Measurements from ENCODE around the gene EZH2.

The EZH2 gene

GRCh38 chr7:148852272-148852671, 31.8 kb downstream of the EZH2 start:
- DNase-seq = no peak

- DNase-seq = no peak
These were observed 33.5 kb downstream of the EZH2 start for GRCh38 chr7:148850564-148850963.

GRCh38 chr7:148849393-148850098, 34.5 kb downstream of the EZH2 start:
- DNase-seq = no peak

- no peak for DNase-seq
These were observed 36.0 kb downstream of the EZH2 start for GRCh38 chr7:148847815-148848734.

- no peak for DNase-seq
These were observed 45.2 kb downstream of the EZH2 start for GRCh38 chr7:148838905-148839304.

- DNase-seq = no peak
These were observed 48.2 kb downstream of the EZH2 start for GRCh38 chr7:148835854-148836253.

GRCh38 chr7:148834605-148835004, 49.5 kb downstream of the EZH2 start:
- no peak for DNase-seq

GRCh38 chr7:148831782-148832181, 52.3 kb downstream of the EZH2 start:
- no peak for DNase-seq

GRCh38 chr7:148830897-148831692, 53.0 kb downstream of the EZH2 start:
- DNase-seq = no peak

GRCh38 chr7:148828965-148829364, 55.1 kb downstream of the EZH2 start:
- no peak for DNase-seq

- no peak for DNase-seq
These were observed 58.8 kb downstream of the EZH2 start for GRCh38 chr7:148825338-148825737.

- no peak for DNase-seq
These were observed 59.2 kb downstream of the EZH2 start for GRCh38 chr7:148824864-148825263.

- no peak for DNase-seq
These were observed 62.7 kb downstream of the EZH2 start for GRCh38 chr7:148821422-148821821.

GRCh38 chr7:148819697-148820360, 64.3 kb downstream of the EZH2 start:
- no peak for DNase-seq

- DNase-seq = no peak
These were observed 68.5 kb downstream of the EZH2 start for GRCh38 chr7:148815612-148816011.

- DNase-seq = no peak
These were observed 69.0 kb downstream of the EZH2 start for GRCh38 chr7:148814922-148815559.

- no peak for DNase-seq
These were observed 70.2 kb downstream of the EZH2 start for GRCh38 chr7:148813890-148814289.

GRCh38 chr7:148811892-148812291, 72.2 kb downstream of the EZH2 start:
- DNase-seq = no peak

GRCh38 chr7:148809856-148810255, 74.2 kb downstream of the EZH2 start:
- DNase-seq = no peak

GRCh38 chr7:148807436-148807835, 76.7 kb downstream of the EZH2 start:
- no peak for DNase-seq

- DNase-seq = no peak
These were observed 77.9 kb downstream of the EZH2 start for GRCh38 chr7:148806187-148806586.

All from activated T-cell treated with anti-CD3 and anti-CD28 coated beads, Interleukin-2, amount 50 U/mL, for 1 hour (primary cell).